H9 (cell line): ENCODE data around the gene FMO5. TPM values are rescaled to one million over a fixed set of nuclear protein-coding genes. Genes with fewer than 3 reads are reported as not detected.
"Not testable (repeated sequence)": the region's sequence is repeated elsewhere in the genome, so short reads cannot be mapped to it uniquely, and the experiment has no call there.

ENCODE experiments used
- DNase-seq: peaks from one replicate; pipeline ENCODE4 v3.0.0-alpha.2; 2017
- H2AFZ ChIP-seq: one replicate; pipeline ENCODE4 v1.6.1; 2013; ENCODE audit warnings: mild to moderate bottlenecking, low read length, control low read depth, moderate library complexity
- H2AK5ac ChIP-seq: 2 replicates; pipeline ENCODE4 v1.6.1; 2013; ENCODE audit warnings: low read length, control low read depth, mixed read lengths; ENCODE audit not compliant: insufficient read length
- H2BK120ac ChIP-seq: one replicate; pipeline ENCODE4 v1.6.1; 2013; ENCODE audit warnings: low read depth, mild to moderate bottlenecking, low read length, control low read depth, inconsistent platforms; ENCODE audit not compliant: poor library complexity, severe bottlenecking
- H2BK12ac ChIP-seq: 2 replicates; pipeline ENCODE4 v1.6.1; 2013; ENCODE audit warnings: low read length, control low read depth, mixed read lengths, low read depth; ENCODE audit not compliant: insufficient read length
- H2BK15ac ChIP-seq: 2 replicates; pipeline ENCODE4 v1.6.1; 2013; ENCODE audit warnings: low read depth, low read length, control low read depth
- H2BK20ac ChIP-seq: one replicate; pipeline ENCODE4 v1.6.1; 2013; ENCODE audit warnings: low read depth, mild to moderate bottlenecking, low read length, control low read depth, inconsistent platforms; ENCODE audit not compliant: poor library complexity, severe bottlenecking
- H2BK5ac ChIP-seq: 2 replicates; pipeline ENCODE4 v1.6.1; 2013; ENCODE audit warnings: low read length, control low read depth, mixed read lengths; ENCODE audit not compliant: insufficient read length
- H3K14ac ChIP-seq: 2 replicates; pipeline ENCODE4 v1.6.1; 2013; ENCODE audit warnings: low read length, control low read depth; ENCODE audit not compliant: insufficient read depth
- H3K18ac ChIP-seq: 2 replicates; pipeline ENCODE4 v1.6.1; 2013; ENCODE audit warnings: low read depth, mild to moderate bottlenecking, mixed read lengths, low read length, control low read depth; ENCODE audit not compliant: insufficient read length
- H3K23ac ChIP-seq: 2 replicates; pipeline ENCODE4 v1.6.1; 2013; ENCODE audit warnings: low read length, control low read depth, mixed read lengths, low read depth; ENCODE audit not compliant: insufficient read length
- H3K23me2 ChIP-seq: 2 replicates; pipeline ENCODE4 v1.6.1; 2013; ENCODE audit warnings: low read depth, mild to moderate bottlenecking, mixed read lengths, low read length, control low read depth; ENCODE audit not compliant: insufficient read length, poor library complexity, severe bottlenecking
- H3K27ac ChIP-seq: 2 replicates; pipeline ENCODE4 v1.5.1; 2013; ENCODE audit warnings: low read length, control low read depth, mixed read lengths, low read depth; ENCODE audit not compliant: insufficient read length
- H3K27me3 ChIP-seq: 2 replicates; pipeline ENCODE4 v1.6.1; 2013; ENCODE audit warnings: low read length, control low read depth, inconsistent platforms; ENCODE audit not compliant: insufficient read depth
- H3K4ac ChIP-seq: 2 replicates; pipeline ENCODE4 v1.6.1; 2013; ENCODE audit warnings: low read depth, mild to moderate bottlenecking, control low read depth, inconsistent platforms, low read length, moderate library complexity
- H3K4me1 ChIP-seq: 2 replicates; pipeline ENCODE4 v1.6.1; 2013; ENCODE audit warnings: low read length, control low read depth, inconsistent platforms; ENCODE audit not compliant: insufficient read depth
- H3K4me2 ChIP-seq: 2 replicates; pipeline ENCODE4 v1.6.1; 2013; ENCODE audit warnings: low read length, control low read depth, mixed read lengths; ENCODE audit not compliant: insufficient read length, insufficient read depth
- H3K56ac ChIP-seq: 2 replicates; pipeline ENCODE4 v1.6.1; 2013; ENCODE audit warnings: low read depth, mild to moderate bottlenecking, mixed read lengths, low read length, control low read depth; ENCODE audit not compliant: insufficient read length
- H3K79me1 ChIP-seq: 2 replicates; pipeline ENCODE4 v1.6.1; 2013; ENCODE audit warnings: low read depth, mild to moderate bottlenecking, moderate library complexity, low read length, control low read depth, inconsistent platforms; ENCODE audit not compliant: insufficient read depth, poor library complexity, severe bottlenecking
- H3K79me2 ChIP-seq: 2 replicates; pipeline ENCODE4 v1.6.1; 2013; ENCODE audit warnings: low read length, control low read depth, inconsistent platforms; ENCODE audit not compliant: insufficient read depth
- H3K9ac ChIP-seq: 2 replicates; pipeline ENCODE4 v1.6.1; 2013; ENCODE audit warnings: low read length, control low read depth, mixed read lengths; ENCODE audit not compliant: insufficient read length; ENCODE audit errors: extremely low read depth
- H3K9me3 ChIP-seq: one replicate; pipeline ENCODE4 v1.6.1; 2013; ENCODE audit warnings: low read depth, low read length, inconsistent platforms; ENCODE audit not compliant: control insufficient read depth
- H3T11ph ChIP-seq: one replicate; pipeline ENCODE4 v1.6.1; 2013; ENCODE audit warnings: mild to moderate bottlenecking, low read length, control low read depth, inconsistent platforms
- H4K20me1 ChIP-seq: one replicate; pipeline ENCODE4 v1.6.1; 2013; ENCODE audit not compliant: control insufficient read depth, insufficient read length, insufficient read depth
- H4K5ac ChIP-seq: 2 replicates; pipeline ENCODE4 v1.6.1; 2013; ENCODE audit warnings: low read depth, mild to moderate bottlenecking, mixed read lengths, low read length, control low read depth; ENCODE audit not compliant: insufficient read length
- H4K8ac ChIP-seq: replicated peaks from 2 replicates; pipeline ENCODE4 v1.6.1; 2013; ENCODE audit warnings: low read length, control low read depth, mixed read lengths, low read depth; ENCODE audit not compliant: insufficient read length
- H4K91ac ChIP-seq: 2 replicates; pipeline ENCODE4 v1.6.1; 2013; ENCODE audit warnings: low read depth, mild to moderate bottlenecking, moderate library complexity, mixed read lengths, low read length, control low read depth; ENCODE audit not compliant: insufficient read length
- H3K27ac Mint-ChIP-seq, 3 experiments: 2 replicates in 2 of 3; 3 replicates in 1 of 3; pipeline ENCODE4 v1.8.0; 2020 to 2021; ENCODE audit warnings: mixed read lengths in 3 of 3, mild to moderate bottlenecking in 1 of 3, moderate library complexity in 1 of 3
- H3K27me3 Mint-ChIP-seq: 2 replicates; pipeline ENCODE4 v1.8.0; 2021; ENCODE audit warnings: low read depth, mild to moderate bottlenecking, moderate library complexity, mixed read lengths
- H3K36me3 Mint-ChIP-seq, 3 experiments: 2 replicates in 2 of 3; 3 replicates in 1 of 3; pipeline ENCODE4 v1.8.0; 2020 to 2021; ENCODE audit warnings: low read depth in 3 of 3, mixed read lengths in 3 of 3; ENCODE audit not compliant: insufficient read depth in 1 of 3
- H3K4me1 Mint-ChIP-seq, 2 experiments: 2 replicates each; pipeline ENCODE4 v1.8.0; 2020; ENCODE audit warnings: mixed read lengths in 2 of 2
- H3K4me3 Mint-ChIP-seq, 2 experiments: 2 replicates in 1 of 2; 3 replicates in 1 of 2; pipeline ENCODE4 v1.8.0; 2020 to 2021; ENCODE audit warnings: mild to moderate bottlenecking in 2 of 2, mixed read lengths in 2 of 2, moderate library complexity in 1 of 2
- H3K9me3 Mint-ChIP-seq, 2 experiments: 2 replicates in 1 of 2; 3 replicates in 1 of 2; pipeline ENCODE4 v1.8.0; 2020; ENCODE audit warnings: mild to moderate bottlenecking in 2 of 2, mixed read lengths in 2 of 2, moderate library complexity in 1 of 2
- WGBS: extraction: QIAGEN DNeasy Blood & Tissue Kit; methylation state at CpG from one replicate; pipeline ENCODE4 v1.1.7; 2013; ENCODE audit warnings: missing lambda C conversion rate, low lambda C conversion rate, mixed read lengths; ENCODE audit not compliant: insufficient read length; ENCODE audit errors: extremely low coverage; 5-methylcytosine and 5-hydroxymethylcytosine counted together
- total RNA-seq: library from RNA; stranded (reverse); gene quantifications from 2 replicates; pipeline ENCODE4 v1.2.1, GENCODE V29; 2021
- TF ChIP-seq, protein P1 (sequence below): fragments of 200-600 bp; sonication (generic); conservative IDR thresholded peaks from 3 replicates; pipeline ENCODE4 v1.8.0; 2021; ENCODE audit warnings: antibody characterized with exemption, mild to moderate bottlenecking

Gene FMO5
- total RNA-seq, 1 experiment from 2014 or later = 0.61 TPM

- H3K4me3 Mint-ChIP-seq = no peak overlapping the region
- Histone ChIP-seq H2BK15ac (no peak overlapping the region), H2AK5ac (no peak overlapping the region), H3T11ph (no peak overlapping the region), H2BK12ac (no peak overlapping the region), H3K79me2 (no peaks in the 10 kb centered on the region), H3K27me3 (no peaks in the 10 kb centered on the region), H4K8ac (no peak overlapping the region), H4K20me1 (no peaks in the 10 kb centered on the region), H3K79me1 (no peaks in the 10 kb centered on the region), H4K5ac (no peak overlapping the region), H2BK120ac (no peak overlapping the region), H3K4ac (no peak overlapping the region), H3K18ac (no peak overlapping the region), H3K9me3 (no peaks in the 10 kb centered on the region), H3K14ac (no peak overlapping the region), H4K91ac (no peak overlapping the region), H3K23me2 (no peaks in the 10 kb centered on the region), H3K4me1 (no peaks in the 10 kb centered on the region), H2BK20ac (no peak overlapping the region), H3K23ac (no peak overlapping the region), H3K4me2 (no peak overlapping the region), H3K56ac (no peak overlapping the region), H2BK5ac (no peak overlapping the region), H2AFZ (no peak overlapping the region), H3K9ac (no peak overlapping the region), H3K27ac (no peak overlapping the region)
- no CpG with 5 or more reads among the region's 4 CpGs for WGBS
- no peak for DNase-seq
- no peaks in the 10 kb centered on the region for H3K27me3 Mint-ChIP-seq
- TF ChIP-seq, protein P1, sequence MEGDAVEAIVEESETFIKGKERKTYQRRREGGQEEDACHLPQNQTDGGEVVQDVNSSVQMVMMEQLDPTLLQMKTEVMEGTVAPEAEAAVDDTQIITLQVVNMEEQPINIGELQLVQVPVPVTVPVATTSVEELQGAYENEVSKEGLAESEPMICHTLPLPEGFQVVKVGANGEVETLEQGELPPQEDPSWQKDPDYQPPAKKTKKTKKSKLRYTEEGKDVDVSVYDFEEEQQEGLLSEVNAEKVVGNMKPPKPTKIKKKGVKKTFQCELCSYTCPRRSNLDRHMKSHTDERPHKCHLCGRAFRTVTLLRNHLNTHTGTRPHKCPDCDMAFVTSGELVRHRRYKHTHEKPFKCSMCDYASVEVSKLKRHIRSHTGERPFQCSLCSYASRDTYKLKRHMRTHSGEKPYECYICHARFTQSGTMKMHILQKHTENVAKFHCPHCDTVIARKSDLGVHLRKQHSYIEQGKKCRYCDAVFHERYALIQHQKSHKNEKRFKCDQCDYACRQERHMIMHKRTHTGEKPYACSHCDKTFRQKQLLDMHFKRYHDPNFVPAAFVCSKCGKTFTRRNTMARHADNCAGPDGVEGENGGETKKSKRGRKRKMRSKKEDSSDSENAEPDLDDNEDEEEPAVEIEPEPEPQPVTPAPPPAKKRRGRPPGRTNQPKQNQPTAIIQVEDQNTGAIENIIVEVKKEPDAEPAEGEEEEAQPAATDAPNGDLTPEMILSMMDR = no peak
- H3K36me3 Mint-ChIP-seq = no peaks in the 10 kb centered on the region
- H3K4me1 Mint-ChIP-seq = no peaks in the 10 kb centered on the region
- H3K27ac Mint-ChIP-seq = no peak overlapping the region
- no peaks in the 10 kb centered on the region for H3K9me3 Mint-ChIP-seq
Measured at GRCh38 chr1:147201276-147201675, 23.9 kb downstream of the FMO5 start.

DNA sequence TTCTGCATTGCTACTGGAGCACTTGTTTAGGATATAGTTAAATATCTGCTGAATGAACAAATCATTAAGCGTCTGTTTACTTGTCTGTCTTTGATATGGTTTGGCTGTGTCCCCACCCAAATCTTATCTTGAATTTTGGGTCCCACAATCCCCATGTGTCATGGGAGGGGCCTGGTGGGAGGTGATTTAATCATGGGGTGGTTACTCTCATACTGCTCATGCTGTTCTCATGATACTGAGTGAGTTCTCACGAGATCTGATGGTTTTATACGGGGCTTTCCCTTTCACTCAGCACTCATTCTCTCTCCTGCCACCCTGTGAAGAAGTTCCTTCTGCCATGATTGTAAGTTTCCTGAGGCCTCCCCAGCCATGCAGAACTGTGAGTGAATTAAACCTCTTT, 27.8 kb downstream of the FMO5 start:
- H4K91ac ChIP-seq, H2AK5ac ChIP-seq, H3K4me1 ChIP-seq, H2BK5ac ChIP-seq, H3K23ac ChIP-seq, H3K4ac ChIP-seq, H3K27ac Mint-ChIP-seq, DNase-seq, H2BK12ac ChIP-seq, H4K8ac ChIP-seq, H3K9me3 Mint-ChIP-seq, H3T11ph ChIP-seq, H3K79me1 ChIP-seq, H3K4me2 ChIP-seq, H3K4me3 Mint-ChIP-seq, H2BK20ac ChIP-seq, H3K27me3 ChIP-seq, H2BK15ac ChIP-seq, H3K56ac ChIP-seq, H4K20me1 ChIP-seq, H3K27ac ChIP-seq, H2BK120ac ChIP-seq, H3K4me1 Mint-ChIP-seq, H3K23me2 ChIP-seq, H3K14ac ChIP-seq, H3K36me3 Mint-ChIP-seq, H3K27me3 Mint-ChIP-seq, H3K18ac ChIP-seq, H4K5ac ChIP-seq, H3K79me2 ChIP-seq, H3K9me3 ChIP-seq, H3K9ac ChIP-seq, H2AFZ ChIP-seq: not testable (repeated sequence)
- WGBS = no CpG with 5 or more reads among the region's 3 CpGs
